ENCODE measurements around the gene BRAF.

DNA sequence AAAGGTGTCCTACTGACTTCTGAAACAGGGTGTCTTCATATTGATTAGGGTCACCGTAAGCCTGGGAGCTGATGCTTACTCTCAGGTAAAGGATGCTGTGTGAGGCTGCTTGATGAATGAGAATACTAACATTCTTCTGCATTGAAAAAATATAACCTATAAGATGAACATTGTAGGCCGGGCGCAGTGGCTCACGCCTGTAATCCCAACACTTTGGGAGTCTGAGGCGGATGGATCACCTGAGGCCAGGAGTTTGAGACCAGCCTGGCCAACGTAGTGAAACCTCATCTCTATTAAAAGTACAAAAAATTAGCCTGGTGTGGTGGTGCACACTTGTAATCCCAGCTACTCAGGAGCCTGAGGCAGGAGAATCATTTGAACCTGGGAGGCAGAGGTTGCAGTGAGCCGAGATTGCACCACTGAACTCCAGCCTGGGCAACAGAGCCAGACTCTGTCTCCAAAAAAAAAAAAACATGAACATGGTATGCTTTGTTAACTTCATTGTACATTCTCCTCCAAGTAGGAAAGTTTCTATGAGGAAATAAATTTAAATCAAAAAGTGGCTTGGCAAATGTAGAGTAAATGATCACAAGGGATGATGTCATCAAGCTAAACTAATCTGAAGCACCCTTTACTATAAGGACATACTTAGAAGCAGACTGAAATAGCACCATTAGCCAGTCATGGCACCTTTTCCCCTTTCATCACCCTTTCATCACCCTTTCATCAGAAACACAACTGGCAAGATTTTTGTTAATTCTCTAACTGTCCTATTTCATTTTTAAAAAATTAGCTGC lies 1.5 kb upstream of the BRAF start:
- TF ChIP-seq EZH2 (IDR thresholded peaks at IDR 0.05; ENCODE audit: low read length, unreplicated experiment) = no peak
- TF ChIP-seq, protein P1, sequence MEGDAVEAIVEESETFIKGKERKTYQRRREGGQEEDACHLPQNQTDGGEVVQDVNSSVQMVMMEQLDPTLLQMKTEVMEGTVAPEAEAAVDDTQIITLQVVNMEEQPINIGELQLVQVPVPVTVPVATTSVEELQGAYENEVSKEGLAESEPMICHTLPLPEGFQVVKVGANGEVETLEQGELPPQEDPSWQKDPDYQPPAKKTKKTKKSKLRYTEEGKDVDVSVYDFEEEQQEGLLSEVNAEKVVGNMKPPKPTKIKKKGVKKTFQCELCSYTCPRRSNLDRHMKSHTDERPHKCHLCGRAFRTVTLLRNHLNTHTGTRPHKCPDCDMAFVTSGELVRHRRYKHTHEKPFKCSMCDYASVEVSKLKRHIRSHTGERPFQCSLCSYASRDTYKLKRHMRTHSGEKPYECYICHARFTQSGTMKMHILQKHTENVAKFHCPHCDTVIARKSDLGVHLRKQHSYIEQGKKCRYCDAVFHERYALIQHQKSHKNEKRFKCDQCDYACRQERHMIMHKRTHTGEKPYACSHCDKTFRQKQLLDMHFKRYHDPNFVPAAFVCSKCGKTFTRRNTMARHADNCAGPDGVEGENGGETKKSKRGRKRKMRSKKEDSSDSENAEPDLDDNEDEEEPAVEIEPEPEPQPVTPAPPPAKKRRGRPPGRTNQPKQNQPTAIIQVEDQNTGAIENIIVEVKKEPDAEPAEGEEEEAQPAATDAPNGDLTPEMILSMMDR (conservative IDR thresholded peaks at IDR 0.05; ENCODE audit: low read depth, low read length) = no peak

Data from PC-3 (cell line).